ENCODE results near the gene PPM1E.
"Not testable (repeated sequence)": the region's sequence is repeated elsewhere in the genome, so short reads cannot be mapped to it uniquely, and the experiment has no call there.

The PPM1E gene

GRCh38 chr17:58850106-58850505 is 94.5 kb downstream of the PPM1E start:
- not testable (repeated sequence) for DNase-seq

- DNase-seq = no peak
Measured at GRCh38 chr17:58865301-58865700, 109.6 kb downstream of the PPM1E start.

DNA sequence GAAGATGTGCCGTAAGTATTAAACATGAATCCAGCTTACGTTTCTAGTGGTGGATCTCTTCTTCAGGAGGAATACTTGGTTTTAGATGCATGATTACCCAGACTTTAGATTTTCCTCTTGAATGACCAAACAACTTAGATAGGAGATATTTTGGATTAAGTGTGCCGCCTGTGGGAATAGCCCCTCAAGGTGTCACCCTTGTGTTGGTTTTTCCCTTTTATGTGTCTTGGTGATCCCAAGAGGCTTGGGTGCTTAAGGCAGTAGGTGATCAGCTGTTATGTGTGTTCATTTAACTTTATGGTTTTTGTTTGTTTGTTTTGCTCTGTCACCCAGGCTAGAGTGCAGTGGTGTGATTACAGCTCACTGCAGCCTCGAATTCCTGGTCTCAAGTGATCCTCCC is 115.1 kb downstream of the PPM1E start:
- no peak for DNase-seq

- DNase-seq = no peak
Measured at GRCh38 chr17:58873926-58874325, 118.3 kb downstream of the PPM1E start.

- no peak for DNase-seq
Measured at GRCh38 chr17:58875261-58875660, 119.6 kb downstream of the PPM1E start.

DNA sequence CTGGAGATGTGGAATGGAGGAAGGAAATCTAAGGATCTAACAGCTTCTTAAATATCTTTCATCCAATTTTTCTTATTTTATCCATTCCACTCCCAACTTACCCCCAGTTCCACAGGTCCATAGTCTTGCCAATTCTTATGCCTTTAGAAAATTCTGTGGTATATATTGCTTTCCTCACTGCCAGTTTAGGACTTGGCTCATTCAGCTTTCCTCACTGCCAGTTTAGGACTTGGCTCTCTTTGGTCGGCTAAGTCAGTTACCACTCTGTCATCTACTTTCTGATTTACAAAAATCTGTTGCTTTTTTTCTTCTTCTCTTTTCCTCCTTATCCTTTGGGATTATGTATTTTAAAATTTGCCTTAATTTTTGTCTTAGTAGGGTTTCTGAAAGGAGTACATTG is 128.5 kb downstream of the PPM1E start:
- DNase-seq = no peak

DNA sequence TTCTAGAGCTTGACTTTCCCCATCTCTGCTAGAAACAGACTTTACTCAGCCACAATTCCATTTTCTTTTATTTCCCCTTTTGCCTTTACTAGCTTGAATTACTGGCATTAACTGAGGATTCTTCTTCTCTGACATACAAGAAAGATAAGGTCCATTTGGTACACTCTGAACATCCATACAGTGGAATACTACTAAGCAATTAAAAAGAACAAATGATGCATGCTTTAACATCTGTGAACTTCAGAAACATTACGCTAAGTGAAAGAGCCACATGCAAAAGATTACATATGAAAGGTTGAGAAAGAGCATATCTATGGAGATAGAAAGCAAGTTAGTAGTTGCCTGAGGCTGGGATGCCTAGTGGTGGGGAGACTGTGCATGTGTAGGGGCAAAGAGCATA is 130.9 kb downstream of the PPM1E start:
- DNase-seq = no peak

DNA sequence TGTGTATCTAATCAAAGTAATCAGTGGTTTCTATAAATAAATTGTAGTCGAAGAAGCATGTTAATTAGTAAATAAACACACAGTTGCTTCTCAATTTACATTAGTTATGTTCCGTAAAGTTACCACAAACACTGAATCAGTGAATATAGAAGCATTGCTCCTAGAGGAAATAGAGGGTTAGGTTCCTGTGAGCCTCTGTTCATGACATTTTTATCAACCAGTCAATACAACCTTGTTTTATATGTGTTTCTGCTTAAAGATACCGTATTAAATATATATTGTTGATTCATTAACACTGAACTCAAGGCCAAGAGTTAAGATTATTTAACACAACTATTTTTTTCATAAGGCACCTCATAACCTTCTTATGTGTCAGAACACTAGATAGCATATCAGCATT is 134.3 kb downstream of the PPM1E start:
- no peak for DNase-seq

- no peak for DNase-seq
Measured at GRCh38 chr17:58899191-58899590, 143.5 kb downstream of the PPM1E start.

DNA sequence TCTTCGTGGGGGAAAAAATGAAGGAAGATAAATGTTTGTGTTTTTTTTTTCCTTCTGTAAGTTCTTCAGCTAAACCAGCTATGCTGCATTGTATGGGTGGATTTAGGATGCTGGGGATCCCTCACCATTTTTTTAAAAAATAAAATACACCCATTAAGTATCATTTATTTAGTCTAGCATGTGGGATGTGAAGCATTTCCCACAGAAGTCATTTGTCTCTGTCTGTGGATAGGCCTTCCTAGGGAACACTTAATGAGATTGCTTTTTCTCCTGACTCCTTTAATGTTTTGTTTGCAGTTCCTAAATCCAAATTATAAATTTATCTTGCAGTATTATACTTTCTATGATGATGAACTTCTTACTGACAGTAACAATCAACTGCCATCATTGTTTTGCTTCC is 146.7 kb downstream of the PPM1E start:
- no peak for DNase-seq

- DNase-seq = no peak
Measured at GRCh38 chr17:58911741-58912343, 156.2 kb downstream of the PPM1E start.

- no peak for DNase-seq
Measured at GRCh38 chr17:58913552-58913951, 157.9 kb downstream of the PPM1E start.

DNA sequence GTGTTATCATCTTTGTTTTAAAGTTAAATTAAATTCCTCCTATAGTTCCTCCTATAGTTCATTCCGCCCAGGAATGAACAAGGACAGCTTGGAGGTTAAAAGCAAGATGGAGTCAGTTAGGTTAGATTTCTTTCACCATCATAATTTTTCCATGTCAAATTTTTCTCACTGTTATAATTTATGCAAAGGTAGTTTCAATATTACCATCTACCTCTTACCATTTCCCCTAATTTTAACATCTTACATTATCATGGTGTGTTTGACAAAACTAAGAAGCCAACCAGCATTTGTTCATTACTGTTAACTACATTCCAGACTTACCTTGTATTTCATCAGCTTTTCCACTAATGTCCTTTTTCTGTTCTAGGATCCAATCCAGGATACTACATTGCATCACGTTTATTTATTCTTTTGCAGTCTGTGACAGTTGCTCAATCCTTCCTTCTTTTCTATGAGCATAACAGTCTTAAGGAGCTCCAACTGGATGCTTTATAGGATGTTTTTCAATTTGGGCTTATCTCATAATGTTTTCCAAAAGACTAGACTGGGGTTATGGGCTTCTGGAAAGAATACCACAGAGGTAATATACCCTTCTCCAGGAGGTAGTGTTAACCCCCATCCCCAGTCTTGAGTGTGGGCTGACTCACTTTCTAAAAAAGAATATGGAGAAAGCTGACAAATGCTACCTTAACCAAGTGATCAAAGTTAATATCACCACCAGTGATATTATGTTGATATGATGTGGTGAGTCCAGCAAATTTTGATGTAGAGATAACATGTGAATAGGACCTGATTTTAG is 158.5 kb downstream of the PPM1E start:
- no peak for DNase-seq

DNA sequence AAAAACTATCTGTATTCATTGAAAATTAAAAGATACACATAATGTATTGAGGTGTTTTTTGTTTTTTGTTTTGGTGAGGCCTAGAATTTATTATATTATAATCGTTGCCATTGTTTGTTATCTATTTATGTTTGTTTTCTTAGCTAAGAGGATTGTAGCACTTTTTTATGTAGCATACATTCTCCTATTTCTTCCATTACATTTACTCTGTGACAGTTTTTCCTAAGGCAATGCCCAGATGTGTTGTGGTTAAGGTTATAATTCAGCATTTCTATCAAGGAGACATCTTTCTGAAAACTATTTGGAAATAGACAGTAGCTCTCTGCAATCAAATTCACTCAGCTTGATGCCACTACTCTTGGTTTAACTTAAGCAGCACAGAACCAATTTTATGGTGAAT is 161.6 kb downstream of the PPM1E start:
- DNase-seq = no peak

DNA sequence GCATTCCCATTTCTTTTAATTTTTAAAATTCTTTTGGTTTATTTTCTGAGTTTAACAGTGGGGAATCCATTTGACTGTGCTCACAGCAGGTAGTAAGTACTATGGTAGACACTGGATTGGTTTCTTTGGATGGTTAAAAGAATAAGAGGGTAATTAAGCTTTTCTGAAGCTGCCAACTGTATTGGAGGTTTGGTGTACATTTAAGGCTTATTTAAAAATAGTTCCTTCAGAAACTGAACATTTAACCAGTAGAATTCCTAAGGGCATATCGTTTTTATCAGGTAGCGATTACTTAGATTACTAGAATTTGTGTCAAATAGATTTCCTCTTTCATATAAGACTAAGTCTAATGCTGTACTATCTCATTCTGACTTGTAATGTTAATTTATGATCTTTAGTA is 162.4 kb downstream of the PPM1E start:
- no peak for DNase-seq

DNA sequence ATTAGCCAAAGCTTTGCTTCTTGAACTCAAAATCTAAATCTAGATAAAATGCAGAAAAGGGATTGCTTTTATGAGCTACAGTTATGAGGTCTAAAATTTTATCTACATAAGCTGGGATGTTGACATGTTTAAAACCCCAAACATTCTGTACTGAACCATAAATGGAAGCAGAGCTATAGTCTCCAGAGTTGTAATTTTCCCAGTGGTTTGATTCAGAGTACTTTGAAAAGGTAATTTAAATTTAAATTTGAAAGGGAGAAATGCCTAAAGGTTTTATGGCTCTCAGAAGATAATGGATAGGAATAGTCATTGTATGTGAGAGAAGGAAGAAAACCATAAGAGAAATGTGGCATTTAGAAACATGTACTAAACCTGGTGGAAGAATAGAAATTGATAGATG is 163.2 kb downstream of the PPM1E start:
- no peak for DNase-seq

- DNase-seq = no peak
Measured at GRCh38 chr17:58920773-58921172, 165.1 kb downstream of the PPM1E start.

DNA sequence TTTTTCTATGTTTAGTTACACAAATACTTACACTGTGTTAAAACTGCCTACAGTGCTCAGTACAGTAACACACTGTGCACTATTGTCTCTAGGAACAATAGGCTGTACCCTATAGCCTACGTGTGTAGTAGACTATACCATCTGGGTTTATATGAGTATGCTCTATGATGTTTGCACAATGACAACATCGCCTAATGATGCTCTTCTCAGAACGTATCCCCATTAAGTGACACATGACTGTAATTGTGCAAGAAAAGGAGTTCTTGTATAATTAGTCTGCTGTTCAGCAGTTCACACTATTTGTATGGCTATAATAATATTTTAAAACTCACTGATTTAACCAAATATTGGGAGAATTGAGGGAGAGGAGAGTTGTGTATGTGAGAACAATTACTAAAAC is 177.3 kb downstream of the PPM1E start:
- no peak for DNase-seq

GRCh38 chr17:58936295-58936694 is 180.6 kb downstream of the PPM1E start:
- DNase-seq = no peak

DNA sequence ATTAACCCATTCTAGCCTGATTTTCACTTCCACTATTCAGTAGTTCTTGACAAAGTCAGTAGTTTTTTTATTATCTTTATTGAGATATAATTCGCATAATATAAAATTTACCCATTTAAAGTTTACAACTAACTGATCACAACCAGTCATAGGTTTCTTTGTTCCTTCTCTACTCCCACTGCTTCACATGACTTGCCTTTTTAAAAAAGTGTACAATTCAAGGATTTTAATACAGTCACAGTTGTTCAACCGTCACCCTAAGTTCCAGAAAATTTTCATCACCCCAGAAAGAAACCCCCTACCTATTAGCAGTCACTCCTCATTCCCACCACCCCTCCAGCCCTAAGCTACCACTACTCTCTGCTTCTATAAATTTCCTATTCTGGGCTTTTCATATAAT is 188.5 kb downstream of the PPM1E start:
- DNase-seq = no peak

DNA sequence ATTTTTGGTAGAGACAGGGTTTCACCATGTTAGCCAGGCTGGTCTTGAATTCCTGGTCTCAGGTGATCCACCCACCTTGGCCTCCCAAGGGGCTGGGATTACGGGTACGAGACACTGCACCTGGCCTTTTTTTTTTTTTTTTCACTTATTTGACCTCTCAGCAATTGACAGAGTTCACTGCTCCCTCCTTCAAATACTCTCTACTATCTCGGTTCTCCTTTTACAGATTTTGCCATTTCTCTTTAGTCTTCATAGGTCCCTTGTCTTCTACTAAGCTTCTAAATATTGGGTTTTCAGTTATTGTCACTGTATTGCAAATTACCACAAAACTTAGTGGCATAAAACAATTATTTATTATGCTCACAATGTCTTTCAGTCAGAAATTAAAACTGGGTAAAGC is 191.8 kb downstream of the PPM1E start:
- DNase-seq = no peak

DNA sequence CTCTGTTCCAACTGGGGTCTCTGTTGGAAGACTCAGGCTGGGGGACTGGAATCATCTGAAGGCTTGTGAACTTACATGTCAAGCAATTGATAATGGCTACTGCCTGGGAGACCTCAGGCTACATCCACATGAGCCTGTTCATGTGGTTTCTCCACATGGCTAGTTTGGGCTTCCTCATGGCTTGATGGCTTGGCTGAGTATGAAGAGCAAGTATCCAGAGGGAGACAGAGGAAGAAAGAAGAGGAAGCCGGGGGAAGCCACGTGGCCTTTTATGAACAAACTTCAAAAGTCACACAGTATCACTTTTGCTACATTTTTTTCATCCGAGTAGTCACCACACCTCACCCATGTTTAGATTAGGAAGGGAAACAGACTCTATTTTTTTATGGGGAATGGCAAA is 192.2 kb downstream of the PPM1E start:
- no peak for DNase-seq

GRCh38 chr17:58954358-58954757 is 198.7 kb downstream of the PPM1E start:
- DNase-seq = not testable (repeated sequence)

GRCh38 chr17:58956997-58957724 is 201.5 kb downstream of the PPM1E start:
- DNase-seq = no peak

Measured in NCI-H1105 treated with DMSO at 0.1 percent for 48 hours (cell line).